Loucy (cell line): ENCODE data around the gene GNB5.

ENCODE experiments used
- EZH2phosphoT487 ChIP-seq: fragments of 200-600 bp; IDR thresholded peaks from 2 replicates; pipeline ENCODE4 v1.6.1; 2018; ENCODE audit warnings: antibody characterized with exemption, mild to moderate bottlenecking, moderate library complexity, borderline replicate concordance
- TF ChIP-seq, protein P1 (sequence below): fragments of 200-600 bp; sonication (generic); conservative IDR thresholded peaks from 2 replicates; pipeline ENCODE4 v1.5.1; 2014; ENCODE audit warnings: mild to moderate bottlenecking, antibody characterized with exemption, low read length

DNA sequence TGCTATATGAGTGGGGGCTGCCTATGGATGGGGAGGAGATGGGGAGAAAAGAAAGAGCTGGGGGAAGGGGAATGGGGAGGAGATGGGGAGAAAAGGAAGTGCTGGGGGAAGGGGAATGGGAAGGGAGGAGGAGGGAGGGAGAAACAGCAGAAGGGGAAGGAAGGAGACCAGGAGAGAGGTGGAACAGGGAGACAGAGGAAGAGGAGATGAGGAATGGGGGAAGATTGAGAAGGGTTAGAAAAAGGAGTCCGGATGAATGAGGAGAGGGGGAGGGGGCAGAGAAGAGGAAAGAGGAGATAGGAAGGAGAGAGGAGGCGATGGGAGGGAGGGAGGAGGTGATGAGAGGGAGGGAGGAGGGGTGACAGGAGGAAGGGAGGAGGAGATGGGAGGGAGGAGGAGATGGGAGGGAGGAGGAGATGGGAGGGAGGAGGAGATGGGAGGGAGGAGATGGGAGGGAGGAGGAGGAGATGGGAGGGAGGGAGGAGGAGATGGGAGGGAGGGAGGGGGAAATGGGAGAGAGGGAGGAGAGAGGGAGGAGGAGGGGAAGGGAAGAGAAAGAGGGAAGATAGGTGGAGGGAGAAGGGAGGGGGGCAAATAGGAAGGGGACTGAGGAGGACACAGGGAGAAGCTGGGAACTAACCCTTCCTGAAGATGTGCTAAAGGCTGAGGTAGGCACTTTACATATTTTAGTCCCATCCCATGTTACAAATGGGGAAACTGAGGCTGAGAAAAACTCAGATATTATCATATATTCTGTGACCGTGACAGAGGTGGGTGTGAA is 72.0 kb downstream of the GNB5 start:
- TF ChIP-seq, protein P1, sequence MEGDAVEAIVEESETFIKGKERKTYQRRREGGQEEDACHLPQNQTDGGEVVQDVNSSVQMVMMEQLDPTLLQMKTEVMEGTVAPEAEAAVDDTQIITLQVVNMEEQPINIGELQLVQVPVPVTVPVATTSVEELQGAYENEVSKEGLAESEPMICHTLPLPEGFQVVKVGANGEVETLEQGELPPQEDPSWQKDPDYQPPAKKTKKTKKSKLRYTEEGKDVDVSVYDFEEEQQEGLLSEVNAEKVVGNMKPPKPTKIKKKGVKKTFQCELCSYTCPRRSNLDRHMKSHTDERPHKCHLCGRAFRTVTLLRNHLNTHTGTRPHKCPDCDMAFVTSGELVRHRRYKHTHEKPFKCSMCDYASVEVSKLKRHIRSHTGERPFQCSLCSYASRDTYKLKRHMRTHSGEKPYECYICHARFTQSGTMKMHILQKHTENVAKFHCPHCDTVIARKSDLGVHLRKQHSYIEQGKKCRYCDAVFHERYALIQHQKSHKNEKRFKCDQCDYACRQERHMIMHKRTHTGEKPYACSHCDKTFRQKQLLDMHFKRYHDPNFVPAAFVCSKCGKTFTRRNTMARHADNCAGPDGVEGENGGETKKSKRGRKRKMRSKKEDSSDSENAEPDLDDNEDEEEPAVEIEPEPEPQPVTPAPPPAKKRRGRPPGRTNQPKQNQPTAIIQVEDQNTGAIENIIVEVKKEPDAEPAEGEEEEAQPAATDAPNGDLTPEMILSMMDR, result no peak
- TF ChIP-seq EZH2phosphoT487, result no peak
